Type B pancreatic cell (in vitro differentiated cells): ENCODE results near the gene TTC38. TPM values are rescaled to one million over a fixed set of nuclear protein-coding genes. Genes with fewer than 3 reads are reported as not detected.
A peak's percentile ranks its signal among the peaks of the same experiment; 100 is the strongest.

Experiments used
- DNase-seq: peaks from one replicate; pipeline ENCODE4 v3.0.0; 2021; ENCODE audit warnings: mixed read lengths; ENCODE audit not compliant: unreplicated experiment; ENCODE audit errors: extremely low spot score
- H3K27ac Mint-ChIP-seq: 2 replicates; pipeline ENCODE4 v1.8.0; 2021; ENCODE audit warnings: mild to moderate bottlenecking, mixed read lengths
- H3K27me3 Mint-ChIP-seq: 2 replicates; pipeline ENCODE4 v1.8.0; 2021; ENCODE audit warnings: mixed read lengths
- H3K36me3 Mint-ChIP-seq: 2 replicates; pipeline ENCODE4 v1.8.0; 2021; ENCODE audit warnings: mixed read lengths
- H3K4me1 Mint-ChIP-seq: one replicate; pipeline ENCODE4 v1.8.0; 2021; ENCODE audit warnings: mixed read lengths; ENCODE audit not compliant: unreplicated experiment
- H3K4me3 Mint-ChIP-seq: 2 replicates; pipeline ENCODE4 v1.8.0; 2021; ENCODE audit warnings: mild to moderate bottlenecking, mixed read lengths
- H3K9me3 Mint-ChIP-seq: 2 replicates; pipeline ENCODE4 v1.8.0; 2021; ENCODE audit warnings: mixed read lengths
- CTCF ChIP-seq: fragments of 200-600 bp; sonication (generic); conservative IDR thresholded peaks from 2 replicates; pipeline ENCODE4 v1.5.0; 2021; ENCODE audit warnings: antibody characterized with exemption, mild to moderate bottlenecking
- total RNA-seq: library from RNA; stranded (reverse); gene quantifications from 2 replicates; pipeline ENCODE4 v1.2.1, GENCODE V29; 2021; ENCODE audit warnings: low replicate concordance

Gene TTC38
- total RNA-seq, 1 donor from 2014 or later = 36.9 TPM

DNA sequence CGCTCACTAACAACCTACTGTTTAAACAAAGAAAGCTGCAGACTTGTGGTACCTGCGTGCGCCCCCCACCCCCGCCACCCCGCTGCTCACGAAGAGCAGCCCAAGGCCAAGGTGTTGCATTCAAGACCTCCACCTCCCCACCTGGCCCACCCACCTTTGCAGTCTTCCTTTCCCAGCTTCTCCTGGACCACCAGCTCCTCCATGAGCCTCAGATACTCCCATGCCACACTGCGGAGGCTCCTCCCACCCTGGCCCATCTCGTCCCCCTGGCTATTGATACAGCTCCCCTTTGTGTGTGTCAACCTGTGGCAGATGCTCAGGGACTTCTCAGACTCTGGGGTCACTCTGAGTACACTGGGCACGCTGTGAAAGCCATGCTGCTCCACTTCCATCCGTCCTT, 21.6 kb upstream of the TTC38 start:
- no peaks in the 10 kb centered on the region for H3K27me3 Mint-ChIP-seq
- no peak for DNase-seq
- H3K27ac Mint-ChIP-seq = no peak overlapping the region
- TF ChIP-seq CTCF = no peak
- no peak overlapping the region for H3K4me3 Mint-ChIP-seq
- H3K4me1 Mint-ChIP-seq = peaks cover 5% of the 10 kb centered on the region
- H3K36me3 Mint-ChIP-seq = peaks cover 2% of the 10 kb centered on the region
- no peaks in the 10 kb centered on the region for H3K9me3 Mint-ChIP-seq

DNA sequence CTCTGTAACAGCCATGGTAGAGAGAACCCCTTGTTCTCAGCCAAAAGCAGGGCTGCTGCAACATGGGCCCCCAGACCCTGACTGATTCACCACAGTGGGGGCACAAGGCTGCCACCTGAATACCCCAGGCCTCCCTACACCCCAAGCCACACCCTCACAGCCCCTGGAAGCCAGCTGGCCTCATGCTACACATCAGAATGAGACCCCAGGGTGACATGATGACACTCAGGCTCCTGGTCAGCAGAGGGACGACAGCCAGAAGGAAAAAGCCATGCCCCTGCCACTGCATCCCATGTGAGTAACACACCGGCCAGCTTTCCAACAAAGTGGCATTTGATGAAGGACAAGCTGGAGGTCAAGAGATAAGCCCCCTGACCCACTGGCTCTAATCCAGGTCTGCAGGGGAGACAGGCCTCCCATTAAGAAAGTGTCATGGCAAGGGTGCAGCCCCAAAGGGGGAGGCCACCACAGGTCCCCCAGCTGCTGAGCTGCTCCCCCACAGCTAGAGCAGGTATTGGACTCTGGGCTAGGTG, 20.3 kb upstream of the TTC38 start:
- H3K36me3 Mint-ChIP-seq = no peaks in the 10 kb centered on the region
- peaks cover 4% of the 10 kb centered on the region for H3K27me3 Mint-ChIP-seq
- DNase-seq = no peak
- no peak overlapping the region for H3K27ac Mint-ChIP-seq
- H3K9me3 Mint-ChIP-seq = peaks cover 6% of the 10 kb centered on the region
- no peak for TF ChIP-seq CTCF
- H3K4me3 Mint-ChIP-seq = no peak overlapping the region
- peaks cover 11% of the 10 kb centered on the region for H3K4me1 Mint-ChIP-seq

DNA sequence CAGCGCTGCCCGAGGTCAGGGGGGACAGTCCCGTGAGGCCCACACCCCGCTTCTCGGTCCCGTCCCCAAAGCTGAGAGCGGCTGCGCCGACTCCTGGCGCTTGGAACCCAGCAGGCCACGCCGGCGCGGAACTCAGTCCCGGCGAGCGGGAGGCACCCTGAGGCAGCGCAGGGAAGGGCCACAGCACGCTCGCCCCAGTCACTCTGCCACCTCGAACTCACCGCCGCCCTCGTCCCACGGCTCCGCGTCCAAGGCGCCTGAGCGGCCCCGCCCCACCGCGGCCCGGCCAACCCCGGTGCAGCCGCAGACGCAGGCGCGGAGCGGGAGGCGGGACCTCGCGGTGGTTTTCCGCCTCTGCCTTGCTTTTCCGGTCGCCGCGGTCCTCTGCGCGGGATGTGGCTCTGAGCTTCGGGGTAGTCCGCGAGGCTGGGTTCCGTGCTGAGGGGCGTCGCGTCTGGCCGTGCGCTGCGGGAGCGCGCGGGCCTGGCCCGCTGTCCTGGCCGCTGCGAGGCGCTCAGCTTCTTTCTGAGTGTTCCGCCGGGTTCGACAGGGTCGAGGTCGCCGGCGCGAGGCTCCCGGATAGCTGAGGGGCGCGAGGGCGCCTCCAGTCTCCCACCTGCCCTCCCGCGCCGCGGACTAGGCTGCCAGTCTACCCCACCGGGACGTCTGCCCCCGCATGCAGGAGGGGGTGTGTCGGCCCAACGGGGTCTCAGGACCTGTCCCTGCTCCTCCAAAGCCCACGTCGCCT, 17.6 kb upstream of the TTC38 start, which contains the start of gene CDPF1:
TSS of gene CDPF1 (minus strand) at position 259 of the 748 bp plus-strand sequence. CDS start 2,009 bp downstream, outside the sequence.
- Mint-ChIP-seq H3K4me3 (peak within 1 kb of the TSS; percentile 85), H3K27ac (peak within 1 kb of the TSS; percentile 62), H3K4me1 (peaks cover 11% of the 10 kb centered on the region), H3K9me3 (peaks cover 6% of the 10 kb centered on the region), H3K27me3 (peaks cover 4% of the 10 kb centered on the region), H3K36me3 (no peaks in the 10 kb centered on the region)
- no peak for TF ChIP-seq CTCF
- DNase-seq = peak; percentile 89

- peaks cover 11% of the 10 kb centered on the region for H3K4me1 Mint-ChIP-seq
- H3K27ac Mint-ChIP-seq = peak overlapping the region; percentile 62
- peaks cover 7% of the 10 kb centered on the region for H3K27me3 Mint-ChIP-seq
- H3K4me3 Mint-ChIP-seq = peak overlapping the region; percentile 85
- H3K9me3 Mint-ChIP-seq = peaks cover 6% of the 10 kb centered on the region
- no peaks in the 10 kb centered on the region for H3K36me3 Mint-ChIP-seq
- no peak for TF ChIP-seq CTCF
- no peak for DNase-seq
These were observed 17.1 kb upstream of the TTC38 start for GRCh38 chr22:46250783-46251125.

DNA sequence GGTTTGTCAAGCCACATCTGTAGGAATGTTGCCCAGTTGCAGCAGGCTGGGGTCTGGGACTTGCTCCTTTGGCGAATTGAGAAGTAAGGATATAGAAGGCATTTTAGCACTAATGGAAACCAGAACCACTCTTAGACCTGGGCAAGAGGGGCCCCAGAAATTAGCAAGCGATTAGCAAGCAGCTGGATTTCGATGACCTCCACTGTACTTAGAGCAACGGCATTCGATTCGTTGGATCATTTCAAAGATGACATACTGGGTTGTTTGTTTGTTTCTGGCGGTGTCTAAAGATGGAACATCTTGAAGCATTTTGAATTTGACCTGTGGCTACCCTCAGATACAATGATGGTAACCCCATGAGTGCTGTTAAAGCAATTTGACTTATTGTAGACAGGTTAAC, 16.5 kb upstream of the TTC38 start:
- peaks cover 11% of the 10 kb centered on the region for H3K4me1 Mint-ChIP-seq
- H3K27me3 Mint-ChIP-seq = peaks cover 8% of the 10 kb centered on the region
- no peak for DNase-seq
- H3K36me3 Mint-ChIP-seq = no peaks in the 10 kb centered on the region
- H3K4me3 Mint-ChIP-seq = peak overlapping the region; percentile 85
- H3K9me3 Mint-ChIP-seq = peaks cover 6% of the 10 kb centered on the region
- no peak for TF ChIP-seq CTCF
- H3K27ac Mint-ChIP-seq = peak overlapping the region; percentile 62
